HG03469 (cell line): ENCODE measurements around the gene INTS15.

ENCODE experiments used
- ATAC-seq: cut with Tn5 transposase; IDR thresholded peaks from one replicate; pipeline ENCODE4 v1.9.1; 2021; ENCODE audit warnings: mild to moderate bottlenecking, moderate library complexity, moderate number of reproducible peaks; ENCODE audit not compliant: unreplicated experiment

The INTS15 gene

GRCh38 chr7:6589829-6590644 lies at the start of gene INTS15:
INTS15 (plus strand) TSS chr7:6590021; CDS start chr7:6590284, 263 bp downstream.
- peak; percentile 75 for ATAC-seq

- ATAC-seq: no peak
Observed at GRCh38 chr7:6542368-6542767, 47.5 kb upstream of the INTS15 start.

- ATAC-seq: no peak
Observed at GRCh38 chr7:6545398-6546126, 44.3 kb upstream of the INTS15 start.

- no peak for ATAC-seq
Observed at GRCh38 chr7:6546498-6547251, 43.1 kb upstream of the INTS15 start.

GRCh38 chr7:6547400-6547799 lies 42.4 kb upstream of the INTS15 start:
- no peak for ATAC-seq

- no peak for ATAC-seq
Observed at GRCh38 chr7:6551016-6551511, 38.8 kb upstream of the INTS15 start, which contains the start of gene GRID2IP. GRID2IP (minus strand) TSS chr7:6551461; CDS start chr7:6551436, 25 bp downstream.

- no peak for ATAC-seq
Observed at GRCh38 chr7:6553448-6554044, 36.3 kb upstream of the INTS15 start.

GRCh38 chr7:6554848-6555247 lies 35.0 kb upstream of the INTS15 start:
- ATAC-seq: no peak

GRCh38 chr7:6556196-6556595 lies 33.6 kb upstream of the INTS15 start:
- no peak for ATAC-seq

GRCh38 chr7:6558837-6559236 lies 31.0 kb upstream of the INTS15 start:
- no peak for ATAC-seq

- no peak for ATAC-seq
Observed at GRCh38 chr7:6559896-6560295, 29.9 kb upstream of the INTS15 start.

- ATAC-seq: no peak
Observed at GRCh38 chr7:6562106-6562505, 27.7 kb upstream of the INTS15 start.

- no peak for ATAC-seq
Observed at GRCh38 chr7:6563936-6564770, 25.7 kb upstream of the INTS15 start.

- ATAC-seq: no peak
Observed at GRCh38 chr7:6565655-6566054, 24.2 kb upstream of the INTS15 start.

GRCh38 chr7:6567886-6568285 lies 21.9 kb upstream of the INTS15 start:
- ATAC-seq: no peak

GRCh38 chr7:6571160-6571779 lies 18.6 kb upstream of the INTS15 start:
- ATAC-seq: no peak

- ATAC-seq: no peak
Observed at GRCh38 chr7:6575281-6576023, 14.4 kb upstream of the INTS15 start.

- ATAC-seq: no peak
Observed at GRCh38 chr7:6576024-6576866, 13.6 kb upstream of the INTS15 start.
